Panc1 (cell line): Measurements from ENCODE around the gene PLAU. TPM values are rescaled to one million over a fixed set of nuclear protein-coding genes. Genes with fewer than 3 reads are reported as not detected.

Experiments used
- ATAC-seq: fragments of 200-7000 bp; cut with Tn5 transposase; 2 replicates; pipeline ENCODE4 v1.9.1; 2020; ENCODE audit warnings: mild to moderate bottlenecking, moderate library complexity
- BruUV-seq: library from RNA; stranded (reverse); fragments of 400-500 nt; replicated peaks from 2 replicates; lab custom pipeline; 2021; lab: Mats Ljungman, UMichigan
- CTCF ChIA-PET: fragments of 300-600 bp; sonication (Branson Sonifier 250); formaldehyde crosslinking; loops from one replicate; lab custom pipeline; 2022; ENCODE audit warnings: antibody characterized with exemption; lab: Charles Lee
- POLR2A ChIA-PET: fragments of 300-600 bp; sonication (Branson Sonifier 250); formaldehyde crosslinking; loops from one replicate; lab custom pipeline; 2022; ENCODE audit warnings: antibody characterized with exemption; lab: Charles Lee
- DNase-seq: peaks from one replicate; pipeline ENCODE4 v3.0.0-alpha.2; 2010; ENCODE audit warnings: low read depth, low spot score
- H3K27ac ChIP-seq: 2 replicates; pipeline ENCODE4 v1.5.1; 2011; ENCODE audit warnings: mild to moderate bottlenecking, low read length, inconsistent platforms
- H3K27me3 ChIP-seq: fragments of 200-500 bp; sonication (Bioruptor generic); 2 replicates; pipeline ENCODE4 v1.6.0; 2014; ENCODE audit warnings: low read length, inconsistent platforms; ENCODE audit not compliant: control insufficient read depth, insufficient read depth
- H3K36me3 ChIP-seq: fragments of 200-500 bp; sonication (Bioruptor generic); 2 replicates; pipeline ENCODE4 v1.5.1; 2014; ENCODE audit warnings: inconsistent platforms, mild to moderate bottlenecking, low read length, moderate library complexity; ENCODE audit not compliant: control insufficient read depth, insufficient read depth
- H3K4me1 ChIP-seq: 2 replicates; pipeline ENCODE4 v1.5.1; 2011; ENCODE audit warnings: inconsistent platforms, mild to moderate bottlenecking, low read length, moderate library complexity; ENCODE audit not compliant: control insufficient read depth, insufficient read depth
- H3K4me3 ChIP-seq, 2 experiments: 2 replicates each; pipeline ENCODE4 v1.5.1; 2011 to 2012; ENCODE audit warnings: low read depth in 2 of 2, low read length in 2 of 2, mild to moderate bottlenecking in 2 of 2, inconsistent platforms in 1 of 2, moderate library complexity in 1 of 2
- H3K9me3 ChIP-seq: fragments of 200-500 bp; sonication (Bioruptor generic); 2 replicates; pipeline ENCODE4 v1.5.1; 2014; ENCODE audit warnings: low read depth, mild to moderate bottlenecking, inconsistent platforms, low read length, moderate library complexity; ENCODE audit not compliant: control insufficient read depth, insufficient read depth
- CTCF ChIP-seq: fragments of 450-650 bp; IDR thresholded peaks from 2 replicates; pipeline ENCODE4 v1.5.1; 2017; ENCODE audit warnings: mild to moderate bottlenecking
- POLR2AphosphoS5 ChIP-seq: IDR thresholded peaks from 2 replicates; pipeline ENCODE4 v1.6.1; 2012; ENCODE audit warnings: mild to moderate bottlenecking, low read depth, low read length, moderate library complexity
- REST ChIP-seq, 2 experiments: IDR thresholded peaks; 2 replicates each; pipeline ENCODE4 v1.6.1; 2011 to 2012; ENCODE audit warnings: low read depth in 2 of 2, control low read depth in 1 of 2, low read length in 1 of 2, mild to moderate bottlenecking in 1 of 2, moderate library complexity in 1 of 2; ENCODE audit not compliant: insufficient read depth in 1 of 2
- SIN3A ChIP-seq: IDR thresholded peaks from 2 replicates; pipeline ENCODE4 v1.6.1; 2012; ENCODE audit warnings: low read depth, mild to moderate bottlenecking, low read length, moderate library complexity, borderline replicate concordance; ENCODE audit not compliant: insufficient read depth
- TCF7L2 ChIP-seq: IDR thresholded peaks from 2 replicates; pipeline ENCODE4 v1.6.1; 2011; ENCODE audit warnings: mild to moderate bottlenecking, low read depth, low read length, inconsistent platforms
- in situ Hi-C: cut with HindIII; loops from 2 replicates; pipeline ENCODE4 v1.10.0; 2016; ENCODE audit warnings: low sequenced_read_pairs, low pct_unique_long_range_greater_than_20kb
- intact Hi-C: fragments of 100-400 bp; cut with micrococcal nuclease; formaldehyde crosslinking; loops from one replicate; pipeline ENCODE4 v1.10.0; 2022; ENCODE audit not compliant: unreplicated experiment
- total RNA-seq: library from RNA; stranded (reverse); gene quantifications from one replicate; pipeline ENCODE4 v1.2.1, GENCODE V29; 2021; ENCODE audit not compliant: unreplicated experiment

Gene PLAU
- total RNA-seq, 1 experiment from 2014 or later = 305 TPM

- Histone ChIP-seq H3K4me1 (peaks cover 26% of the 10 kb centered on the region), H3K9me3 (no peaks in the 10 kb centered on the region), H3K4me3 (no peak overlapping the region), H3K27me3 (no peaks in the 10 kb centered on the region), H3K36me3 (peaks cover 2% of the 10 kb centered on the region; the same call in 1 of the 2 replicates), H3K27ac (no peak overlapping the region)
- no peak for DNase-seq
- no peak for ATAC-seq
- intact Hi-C loops = no loop called here
- CTCF ChIA-PET = interaction anchor here (1.5 kb wide), 1 partner anchor 11 kb away, joined by 9 read pairs; no protein-coding TSS in a partner anchor
- TF ChIP-seq CTCF (no peak), REST (IDR thresholded peaks at IDR 0.05; ENCODE audit: insufficient read depth in 1 of 2, low read depth in 2 of 2, low read length in 1 of 2) (no peak), POLR2AphosphoS5 (no peak), SIN3A (no peak), TCF7L2 (no peak)
- BruUV-seq = no TSS peak
- POLR2A ChIA-PET = no interaction called here
- in situ Hi-C loops = no loop called here
Observed at GRCh38 chr10:73876157-73876556, 34.8 kb upstream of the PLAU start.

GRCh38 chr10:73876566-73876965 is 34.4 kb upstream of the PLAU start:
- H3K4me1 ChIP-seq = peaks cover 22% of the 10 kb centered on the region
- H3K27ac ChIP-seq = no peak overlapping the region
- no peaks in the 10 kb centered on the region for H3K9me3 ChIP-seq
- peaks cover 2% of the 10 kb centered on the region; the same call in 1 of the 2 replicates for H3K36me3 ChIP-seq
- H3K4me3 ChIP-seq = no peak overlapping the region
- intact Hi-C loops (no loop called here), in situ Hi-C loops (no loop called here)
- TF ChIP-seq SIN3A (no peak), CTCF (no peak), REST (IDR thresholded peaks at IDR 0.05; ENCODE audit: insufficient read depth in 1 of 2, low read depth in 2 of 2, low read length in 1 of 2) (no peak), POLR2AphosphoS5 (no peak), TCF7L2 (no peak)
- no peaks in the 10 kb centered on the region for H3K27me3 ChIP-seq
- CTCF ChIA-PET = no interaction called here
- POLR2A ChIA-PET = no interaction called here
- ATAC-seq (no peak), DNase-seq (no peak)
- BruUV-seq = no TSS peak
